ENCODE results near the gene TMEM240. TPM values are rescaled to one million over a fixed set of nuclear protein-coding genes. Genes with fewer than 3 reads are reported as not detected.
"Not testable (repeated sequence)": the region's sequence is repeated elsewhere in the genome, so short reads cannot be mapped to it uniquely, and the experiment has no call there.

Gene TMEM240
- total and polyA plus RNA-seq, 4 donors, result 0.14 to 0.33 (median 0.33) TPM; not detected in 1

DNA sequence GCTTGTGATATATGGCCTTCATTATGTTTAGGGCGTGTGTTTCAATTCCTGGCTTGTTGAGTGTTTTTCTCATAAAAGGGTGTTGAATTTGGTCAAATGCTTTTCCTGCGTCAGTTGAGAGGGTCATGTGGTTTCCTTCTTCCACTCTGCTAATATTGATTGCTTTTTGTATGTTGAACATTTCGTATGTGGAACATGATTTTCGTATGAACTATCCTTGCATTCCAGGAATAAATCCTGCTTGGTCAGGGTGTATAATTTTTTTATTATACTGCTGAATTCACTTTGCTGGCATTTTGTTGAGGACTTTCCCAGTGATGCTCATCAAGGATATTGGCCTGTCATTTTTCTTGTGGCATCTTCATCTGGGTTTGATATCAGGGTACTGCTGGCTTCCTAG is 33.1 kb downstream of the TMEM240 start:
- H3K9me3 ChIP-seq (ENCODE audit: control insufficient read depth in 4 of 4, low read length in 3 of 4), result no peaks in the 10 kb centered on the region
- H3K36me3 ChIP-seq (ENCODE audit: control insufficient read depth in 4 of 4, insufficient read depth in 3 of 4, low read depth in 1 of 4, low read length in 3 of 4), result no peaks in the 10 kb centered on the region
- H3K4me3 ChIP-seq (ENCODE audit: low read depth in 1 of 3, low read length in 3 of 3), result no peak overlapping the region
- H3K27ac ChIP-seq (ENCODE audit: low read depth in 1 of 2, low read length in 2 of 2), result no peak overlapping the region
- 94% methylated on average over 4 of the region's 4 CpGs for WGBS
- H3K27me3 ChIP-seq (ENCODE audit: control insufficient read depth in 4 of 4, insufficient read depth in 4 of 4, low read length in 3 of 4), result no peaks in the 10 kb centered on the region
- no peak overlapping the region for H3K9ac ChIP-seq (ENCODE audit: low read depth in 1 of 2, low read length in 2 of 2)
- TF ChIP-seq, protein P1, sequence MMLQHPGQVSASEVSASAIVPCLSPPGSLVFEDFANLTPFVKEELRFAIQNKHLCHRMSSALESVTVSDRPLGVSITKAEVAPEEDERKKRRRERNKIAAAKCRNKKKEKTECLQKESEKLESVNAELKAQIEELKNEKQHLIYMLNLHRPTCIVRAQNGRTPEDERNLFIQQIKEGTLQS (IDR thresholded peaks at IDR 0.05), result no peak
- no peak for TF ChIP-seq HNF4G (IDR thresholded peaks at IDR 0.05)
- TF ChIP-seq HNF4A (conservative IDR thresholded peaks at IDR 0.05), result no peak
- TF ChIP-seq FOXA2 (IDR thresholded peaks at IDR 0.05), result no peak
- TF ChIP-seq, protein P2, sequence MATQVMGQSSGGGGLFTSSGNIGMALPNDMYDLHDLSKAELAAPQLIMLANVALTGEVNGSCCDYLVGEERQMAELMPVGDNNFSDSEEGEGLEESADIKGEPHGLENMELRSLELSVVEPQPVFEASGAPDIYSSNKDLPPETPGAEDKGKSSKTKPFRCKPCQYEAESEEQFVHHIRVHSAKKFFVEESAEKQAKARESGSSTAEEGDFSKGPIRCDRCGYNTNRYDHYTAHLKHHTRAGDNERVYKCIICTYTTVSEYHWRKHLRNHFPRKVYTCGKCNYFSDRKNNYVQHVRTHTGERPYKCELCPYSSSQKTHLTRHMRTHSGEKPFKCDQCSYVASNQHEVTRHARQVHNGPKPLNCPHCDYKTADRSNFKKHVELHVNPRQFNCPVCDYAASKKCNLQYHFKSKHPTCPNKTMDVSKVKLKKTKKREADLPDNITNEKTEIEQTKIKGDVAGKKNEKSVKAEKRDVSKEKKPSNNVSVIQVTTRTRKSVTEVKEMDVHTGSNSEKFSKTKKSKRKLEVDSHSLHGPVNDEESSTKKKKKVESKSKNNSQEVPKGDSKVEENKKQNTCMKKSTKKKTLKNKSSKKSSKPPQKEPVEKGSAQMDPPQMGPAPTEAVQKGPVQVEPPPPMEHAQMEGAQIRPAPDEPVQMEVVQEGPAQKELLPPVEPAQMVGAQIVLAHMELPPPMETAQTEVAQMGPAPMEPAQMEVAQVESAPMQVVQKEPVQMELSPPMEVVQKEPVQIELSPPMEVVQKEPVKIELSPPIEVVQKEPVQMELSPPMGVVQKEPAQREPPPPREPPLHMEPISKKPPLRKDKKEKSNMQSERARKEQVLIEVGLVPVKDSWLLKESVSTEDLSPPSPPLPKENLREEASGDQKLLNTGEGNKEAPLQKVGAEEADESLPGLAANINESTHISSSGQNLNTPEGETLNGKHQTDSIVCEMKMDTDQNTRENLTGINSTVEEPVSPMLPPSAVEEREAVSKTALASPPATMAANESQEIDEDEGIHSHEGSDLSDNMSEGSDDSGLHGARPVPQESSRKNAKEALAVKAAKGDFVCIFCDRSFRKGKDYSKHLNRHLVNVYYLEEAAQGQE (IDR thresholded peaks at IDR 0.05), result no peak
- H3K4me1 ChIP-seq (ENCODE audit: control insufficient read depth in 4 of 4, insufficient read depth in 4 of 4, low read length in 3 of 4), result peaks cover 9 to 22% (median 16%) of the 10 kb centered on the region in 4 donors
- DNase-seq (ENCODE audit: low spot score), result no peak

DNA sequence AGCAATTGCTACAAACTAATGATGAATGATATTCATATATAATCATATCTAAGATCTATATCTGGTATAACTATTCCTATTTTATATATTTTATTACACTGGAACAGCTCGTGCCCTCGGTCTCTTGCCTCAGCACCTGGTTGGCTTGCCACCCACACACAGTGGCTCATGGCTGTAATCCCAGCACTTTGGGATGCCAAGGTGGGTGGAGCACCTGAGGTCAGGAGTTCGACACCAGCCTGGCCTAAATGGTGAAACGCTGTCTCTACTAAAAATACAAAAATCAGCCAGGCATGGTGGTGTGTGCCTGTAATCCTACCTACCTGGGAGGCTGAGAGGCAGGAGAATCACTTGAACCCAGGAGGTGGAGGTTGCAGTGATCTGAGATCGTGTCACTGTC is 34.6 kb downstream of the TMEM240 start:
- TF ChIP-seq GABPA (IDR thresholded peaks at IDR 0.05 in 1 of 2, conservative IDR thresholded peaks at IDR 0.05 in 1 of 2) (peak in 1 of 2 donors; percentile 2), EGR1 (IDR thresholded peaks at IDR 0.05; ENCODE audit: low read depth in 2 of 2) (peak in 1 of 2 donors; percentile 25)

DNA sequence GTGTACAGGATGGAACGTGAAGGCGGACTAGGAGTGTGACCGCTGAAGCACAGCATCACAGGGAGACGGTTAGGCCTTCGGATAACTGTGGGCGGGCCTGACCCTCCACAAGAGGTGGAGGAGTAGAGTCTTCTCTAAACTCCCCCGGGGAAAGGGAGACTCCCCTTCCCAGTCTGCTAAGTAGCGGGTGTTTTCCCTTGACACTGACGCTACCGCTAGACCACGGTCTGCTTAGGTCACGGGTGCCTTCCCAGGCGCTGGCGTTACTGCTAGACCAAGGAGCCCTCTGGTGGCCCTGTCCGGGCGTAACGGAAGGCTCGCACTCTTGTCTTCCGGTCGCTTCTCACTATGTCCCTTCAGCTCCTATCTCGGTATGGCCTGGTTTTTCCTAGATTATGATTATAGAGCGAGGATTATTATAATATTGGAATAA is 35.0 kb downstream of the TMEM240 start:
- not testable (repeated sequence) for DNase-seq (ENCODE audit: low spot score); H3K27me3 ChIP-seq (ENCODE audit: control insufficient read depth in 4 of 4, insufficient read depth in 4 of 4, low read length in 3 of 4); H3K9me3 ChIP-seq (ENCODE audit: control insufficient read depth in 4 of 4, low read length in 3 of 4); H3K4me3 ChIP-seq (ENCODE audit: low read depth in 1 of 3, low read length in 3 of 3); H3K36me3 ChIP-seq (ENCODE audit: control insufficient read depth in 4 of 4, insufficient read depth in 3 of 4, low read depth in 1 of 4, low read length in 3 of 4)
- Histone ChIP-seq H3K4me1 (ENCODE audit: control insufficient read depth in 4 of 4, insufficient read depth in 4 of 4, low read length in 3 of 4) (peaks cover 7 to 15% (median 8%) of the 10 kb centered on the region in 4 donors), H3K27ac (ENCODE audit: low read depth in 1 of 2, low read length in 2 of 2) (peak overlapping the region; percentile 26 to 72), H3K9ac (ENCODE audit: low read depth in 1 of 2, low read length in 2 of 2) (peak overlapping the region; percentile 38 to 39)
- peak; percentile 28 for TF ChIP-seq YY1 (IDR thresholded peaks at IDR 0.05)
- TF ChIP-seq GABPA (IDR thresholded peaks at IDR 0.05 in 1 of 2, conservative IDR thresholded peaks at IDR 0.05 in 1 of 2), result peak; percentile 29 to 71
- peak; percentile 39 to 50 for TF ChIP-seq RAD21 (IDR thresholded peaks at IDR 0.05)
- peak; percentile 5 for TF ChIP-seq SP1 (IDR thresholded peaks at IDR 0.05)
- 12% methylated on average over 17 of the region's 22 CpGs for WGBS

More for the DNA sequence above, 34.6 kb downstream of the TMEM240 start:
- H3K9me3 ChIP-seq (ENCODE audit: control insufficient read depth in 4 of 4, low read length in 3 of 4); H3K36me3 ChIP-seq (ENCODE audit: control insufficient read depth in 4 of 4, insufficient read depth in 3 of 4, low read depth in 1 of 4, low read length in 3 of 4); H3K27me3 ChIP-seq (ENCODE audit: control insufficient read depth in 4 of 4, insufficient read depth in 4 of 4, low read length in 3 of 4); DNase-seq (ENCODE audit: low spot score); H3K4me3 ChIP-seq (ENCODE audit: low read depth in 1 of 3, low read length in 3 of 3): not testable (repeated sequence)
- H3K4me1 ChIP-seq (ENCODE audit: control insufficient read depth in 4 of 4, insufficient read depth in 4 of 4, low read length in 3 of 4), result peaks cover 8 to 18% (median 11%) of the 10 kb centered on the region in 4 donors
- peak overlapping the region in 1 of 2 donors; percentile 39 for H3K9ac ChIP-seq (ENCODE audit: low read depth in 1 of 2, low read length in 2 of 2)
- 51% methylated on average over 5 of the region's 5 CpGs for WGBS
- H3K27ac ChIP-seq (ENCODE audit: low read depth in 1 of 2, low read length in 2 of 2), result peak overlapping the region; percentile 36 to 50

Measured in liver (tissue), 9 donors.